Inflammatory macrophage treated with lipopolysaccharide for 1 hour (primary cell): ENCODE results near the gene SDCCAG8.
"Not testable (repeated sequence)": the region's sequence is repeated elsewhere in the genome, so short reads cannot be mapped to it uniquely, and the experiment has no call there.

Experiments used
- DNase-seq, 2 donors: peaks; one replicate each; pipeline ENCODE4 v3.0.0-alpha.2; 2020 to 2022

The SDCCAG8 gene

GRCh38 chr1:243255791-243256512 lies at the start of gene SDCCAG8:
SDCCAG8 (plus strand) TSS chr1:243256041; CDS start chr1:243256174, 133 bp downstream.
- peak; percentile 98 to 100 for DNase-seq

GRCh38 chr1:243211984-243212383 lies 43.9 kb upstream of the SDCCAG8 start:
- DNase-seq, result not testable (repeated sequence)

GRCh38 chr1:243213045-243213787 lies 42.6 kb upstream of the SDCCAG8 start:
- peak; percentile 25 to 28 for DNase-seq

GRCh38 chr1:243215276-243215875 lies 40.5 kb upstream of the SDCCAG8 start:
- DNase-seq, result not testable (repeated sequence)

- DNase-seq, result no peak
Measured at GRCh38 chr1:243216741-243217140, 39.1 kb upstream of the SDCCAG8 start.

GRCh38 chr1:243217349-243217748 lies 38.5 kb upstream of the SDCCAG8 start:
- DNase-seq, result no peak

- DNase-seq, result no peak
Measured at GRCh38 chr1:243218059-243218458, 37.8 kb upstream of the SDCCAG8 start.

GRCh38 chr1:243227622-243228021 lies 28.2 kb upstream of the SDCCAG8 start:
- DNase-seq, result no peak

GRCh38 chr1:243229526-243229925 lies 26.3 kb upstream of the SDCCAG8 start:
- DNase-seq, result no peak

- DNase-seq, result peak in 1 of 2 donors; percentile 30
Measured at GRCh38 chr1:243230914-243231313, 24.9 kb upstream of the SDCCAG8 start.

- no peak for DNase-seq
Measured at GRCh38 chr1:243233908-243234307, 21.9 kb upstream of the SDCCAG8 start.

GRCh38 chr1:243234978-243235647 lies 20.7 kb upstream of the SDCCAG8 start:
- DNase-seq, result no peak

GRCh38 chr1:243236604-243237252 lies 19.1 kb upstream of the SDCCAG8 start:
- no peak for DNase-seq

- DNase-seq, result peak; percentile 76 to 81
Measured at GRCh38 chr1:243244432-243244841, 11.4 kb upstream of the SDCCAG8 start.

- DNase-seq, result peak; percentile 82 to 91
Measured at GRCh38 chr1:243246916-243247315, 8.9 kb upstream of the SDCCAG8 start.

- DNase-seq, result no peak
Measured at GRCh38 chr1:243247901-243248300, 7.9 kb upstream of the SDCCAG8 start.

- no peak for DNase-seq
Measured at GRCh38 chr1:243249214-243249613, 6.6 kb upstream of the SDCCAG8 start.

- DNase-seq, result no peak
Measured at GRCh38 chr1:243250102-243250501, 5.7 kb upstream of the SDCCAG8 start.

GRCh38 chr1:243251539-243251938 lies 4.3 kb upstream of the SDCCAG8 start:
- no peak for DNase-seq

- DNase-seq, result peak in 1 of 2 donors; percentile 46
Measured at GRCh38 chr1:243253211-243253925, 2.5 kb upstream of the SDCCAG8 start.

GRCh38 chr1:243253926-243254232 lies 2.0 kb upstream of the SDCCAG8 start:
- DNase-seq, result no peak
